GM19324 (cell line): ENCODE measurements around the gene ZNRF3.
A peak's percentile ranks its signal among the peaks of the same experiment; 100 is the strongest.
"Not testable (repeated sequence)": the region's sequence is repeated elsewhere in the genome, so short reads cannot be mapped to it uniquely, and the experiment has no call there.

Source experiments
- ATAC-seq: cut with Tn5 transposase; IDR thresholded peaks from one replicate; pipeline ENCODE4 v1.9.1; 2021; ENCODE audit warnings: mild to moderate bottlenecking, moderate library complexity; ENCODE audit not compliant: unreplicated experiment, low FRiP score

Gene ZNRF3

DNA sequence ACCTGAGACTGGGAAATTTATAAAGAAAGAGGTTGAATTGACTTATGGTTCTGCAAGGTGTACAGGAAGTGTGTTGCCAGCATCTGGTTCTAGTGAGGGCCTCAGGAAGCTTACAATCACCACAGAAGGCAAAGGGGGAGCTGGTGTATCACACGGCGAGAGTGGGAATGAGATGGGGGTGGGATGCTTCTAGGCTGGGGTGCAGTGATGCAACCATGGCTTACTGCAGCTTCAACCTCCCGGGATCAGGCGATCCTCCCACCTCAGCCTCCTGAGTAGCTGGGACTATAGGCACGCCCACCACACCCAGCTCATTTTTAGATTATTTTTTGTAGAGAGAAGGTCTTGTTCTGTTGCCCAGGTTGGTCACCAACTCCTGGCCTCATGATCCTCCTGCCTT is 117.3 kb downstream of the ZNRF3 start:
- no peak for ATAC-seq

- no peak for ATAC-seq
Observed at GRCh38 chr22:29002603-29003002, 119.2 kb downstream of the ZNRF3 start.

- ATAC-seq, result no peak
Observed at GRCh38 chr22:29003552-29003951, 120.2 kb downstream of the ZNRF3 start.

- no peak for ATAC-seq
Observed at GRCh38 chr22:29003975-29004646, 120.7 kb downstream of the ZNRF3 start.

DNA sequence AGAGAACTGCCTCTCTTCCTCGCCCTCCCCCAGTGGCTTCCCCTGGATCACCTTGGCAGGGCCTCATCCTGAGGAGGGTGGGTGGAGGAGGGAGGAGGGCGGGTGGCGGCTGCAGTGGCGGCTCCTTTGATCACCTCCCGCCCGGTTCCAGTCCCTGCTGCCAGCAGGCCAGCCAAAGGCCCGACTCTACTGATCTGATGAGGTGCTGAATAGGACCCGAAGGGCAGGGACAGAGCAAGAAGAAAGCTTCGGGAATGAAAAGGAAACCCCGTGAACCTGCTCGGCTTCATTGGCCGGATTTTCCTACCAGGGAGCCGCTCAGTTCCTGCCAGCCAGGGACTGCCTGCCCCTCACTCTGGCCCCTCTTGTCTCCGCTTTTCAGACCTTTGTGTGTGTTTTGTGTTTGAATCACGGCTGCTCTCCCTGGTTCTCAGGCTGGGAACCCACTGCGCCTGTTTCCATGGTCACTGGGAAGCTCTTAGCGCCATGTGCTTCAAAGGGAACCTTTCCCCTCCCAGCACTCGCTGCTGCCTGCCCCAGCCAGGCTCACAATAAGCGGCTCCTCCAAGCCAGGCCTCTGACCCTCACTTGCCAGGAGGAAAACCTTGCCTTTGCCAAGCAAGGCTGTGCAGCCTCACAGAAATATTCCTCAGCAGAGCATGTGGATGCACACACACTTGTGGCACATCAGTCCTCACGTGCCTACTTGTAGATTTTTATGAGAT is 121.4 kb downstream of the ZNRF3 start:
- ATAC-seq, result no peak

DNA sequence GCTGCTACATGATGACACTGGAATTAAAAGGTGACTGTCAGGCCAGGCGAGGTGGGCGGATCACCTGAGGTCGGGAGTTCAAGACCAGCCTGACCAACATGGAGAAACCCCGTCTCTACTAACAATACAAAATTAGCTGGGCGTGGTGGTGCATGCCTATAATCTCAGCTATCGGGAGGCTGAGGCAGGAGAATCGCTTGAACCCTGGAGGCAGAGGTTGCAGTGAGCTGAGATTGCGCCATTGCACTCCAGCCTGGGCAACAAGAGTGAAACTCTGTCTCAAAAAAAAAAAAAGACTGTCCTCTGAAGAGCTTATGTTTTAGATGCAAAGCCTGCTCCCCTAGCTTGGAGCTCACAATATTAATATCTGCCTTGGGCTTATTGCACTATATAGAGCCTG is 122.4 kb downstream of the ZNRF3 start:
- ATAC-seq, result not testable (repeated sequence)

DNA sequence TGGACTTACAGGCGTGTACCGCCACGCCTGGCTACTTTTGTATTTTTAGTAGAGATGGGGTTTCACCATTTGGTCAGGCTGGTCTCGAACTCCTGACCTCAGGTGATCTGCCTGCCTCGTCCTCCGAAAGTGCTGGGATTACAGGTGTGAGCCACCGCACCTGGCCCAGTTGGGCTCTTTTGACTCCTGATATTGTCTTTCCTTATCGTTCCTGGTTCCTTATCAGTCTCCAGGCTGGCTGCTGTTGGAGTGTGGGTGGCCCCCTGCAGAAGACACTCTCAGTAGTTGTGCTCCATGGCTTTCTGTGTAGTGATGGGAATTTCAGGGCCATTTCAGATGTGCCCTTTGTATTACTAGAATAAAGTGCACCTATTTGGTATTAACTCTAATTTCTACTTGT is 123.0 kb downstream of the ZNRF3 start:
- ATAC-seq, result no peak

DNA sequence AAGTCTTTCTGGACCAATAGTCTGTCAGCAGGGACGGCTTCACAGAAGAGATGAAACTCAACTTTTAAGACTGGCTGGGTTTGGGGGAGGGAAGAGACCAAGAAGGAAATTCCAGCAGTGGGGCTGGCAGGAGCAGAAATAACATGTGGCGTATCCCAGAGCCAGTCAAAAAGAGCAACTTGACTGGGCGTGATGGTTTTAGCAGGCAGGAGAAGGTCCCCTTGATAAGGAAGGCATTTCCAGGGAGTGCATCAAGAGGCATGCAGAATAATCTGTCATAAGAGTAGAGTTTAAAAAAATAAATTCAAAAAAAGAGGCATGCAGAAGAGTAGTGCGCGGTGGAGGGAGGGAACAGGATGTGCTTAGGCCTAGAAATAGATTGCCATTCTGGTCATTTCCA is 125.8 kb downstream of the ZNRF3 start:
- no peak for ATAC-seq

DNA sequence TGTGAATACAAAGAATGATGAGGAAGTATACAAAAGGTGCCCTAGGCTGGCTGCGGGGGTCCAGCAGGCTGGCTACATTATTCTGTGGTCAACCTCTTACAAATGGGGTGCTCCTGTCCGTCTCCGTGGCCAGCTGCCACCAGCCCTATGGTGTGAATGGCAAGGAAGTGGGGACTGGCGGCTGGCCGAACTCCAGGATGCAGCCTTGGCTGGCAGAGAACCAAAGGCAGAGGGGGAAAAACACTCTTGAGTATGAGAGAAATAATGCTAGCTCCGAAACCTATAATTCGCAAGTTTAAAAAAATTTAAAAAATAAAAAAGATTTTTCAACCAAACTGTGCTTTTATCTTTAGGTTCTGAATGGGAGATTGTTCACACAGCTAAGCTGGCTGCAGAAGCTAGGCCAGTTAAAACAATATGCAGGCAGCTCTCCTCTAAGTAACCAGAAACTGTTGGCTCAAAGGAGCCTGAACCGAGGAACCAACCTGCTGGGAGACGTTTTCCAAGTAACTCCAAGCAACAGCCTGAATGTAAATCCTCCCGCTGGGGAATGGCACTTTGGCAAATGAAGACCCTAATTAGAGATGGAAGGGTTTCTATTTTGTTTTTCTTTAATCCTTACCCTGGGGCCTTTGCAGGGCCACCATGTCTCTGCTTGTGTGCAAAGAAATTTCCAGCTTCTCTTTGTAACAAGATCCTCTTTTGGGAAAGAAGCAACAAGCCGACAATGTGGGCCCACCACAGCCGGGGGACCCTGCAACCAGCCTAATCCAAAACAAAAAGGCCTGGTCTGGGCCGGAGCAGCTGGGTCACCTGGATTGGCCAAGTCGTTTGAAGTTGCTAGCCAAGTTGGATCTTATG is 128.1 kb downstream of the ZNRF3 start:
- ATAC-seq, result no peak

DNA sequence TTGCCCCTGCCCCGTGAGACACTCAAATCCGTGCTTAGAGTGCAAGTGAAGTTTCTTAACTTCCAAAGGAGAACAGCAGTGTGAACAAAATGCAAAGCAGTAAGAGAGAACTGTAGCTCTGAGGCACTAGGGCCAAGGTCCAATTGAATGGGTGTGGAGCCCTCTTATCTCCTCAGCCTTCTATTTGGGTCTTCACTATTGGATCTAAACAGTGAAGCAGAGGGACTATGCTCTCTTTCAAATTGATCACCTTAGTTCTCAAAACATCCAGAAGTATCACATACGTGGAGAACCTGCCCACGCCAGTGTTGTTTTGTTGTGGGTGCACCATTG is 128.7 kb downstream of the ZNRF3 start:
- no peak for ATAC-seq

- no peak for ATAC-seq
Observed at GRCh38 chr22:29012952-29013351, 129.6 kb downstream of the ZNRF3 start.

DNA sequence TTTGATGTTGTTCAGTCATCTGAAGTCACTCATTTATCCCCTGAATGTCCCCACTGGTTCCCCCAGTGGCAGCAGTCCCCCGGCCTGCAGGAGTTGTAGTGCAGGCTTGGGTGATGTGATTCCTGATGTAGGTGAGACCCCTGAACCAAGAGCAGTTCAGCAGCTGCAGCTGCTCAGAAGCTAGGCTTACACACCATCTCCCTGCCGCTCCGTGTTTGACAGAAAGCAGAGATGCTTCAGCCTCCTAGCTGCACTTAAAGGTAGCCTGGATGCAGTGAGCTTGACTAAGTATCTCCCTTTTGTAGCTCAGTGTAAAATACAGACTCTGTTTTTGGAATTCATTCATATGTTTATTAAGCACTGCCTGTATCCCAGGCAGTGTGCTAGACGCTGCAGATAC is 130.9 kb downstream of the ZNRF3 start:
- no peak for ATAC-seq

DNA sequence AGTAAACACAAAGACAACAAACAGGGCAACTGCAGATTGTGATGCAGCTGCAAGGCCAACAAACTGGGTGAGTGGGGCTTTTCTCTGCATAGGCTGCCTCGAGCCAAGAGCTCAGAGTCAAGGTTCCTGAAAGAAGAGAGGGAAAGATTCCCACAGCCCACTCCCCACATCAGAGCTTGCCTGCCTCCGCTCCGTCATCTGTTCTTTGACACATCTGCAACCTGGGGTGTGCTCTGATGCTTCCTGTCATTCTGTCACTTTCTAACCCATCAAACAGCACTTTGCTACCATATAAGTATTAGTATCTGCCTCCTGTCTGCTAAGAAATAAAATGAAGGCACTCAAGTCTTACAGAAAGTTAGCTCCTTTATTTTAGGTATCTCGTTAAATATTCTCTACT is 131.4 kb downstream of the ZNRF3 start:
- ATAC-seq, result no peak

GRCh38 chr22:29016067-29016938 is 132.9 kb downstream of the ZNRF3 start:
- ATAC-seq, result peak; percentile 45

GRCh38 chr22:29018293-29019189 is 135.2 kb downstream of the ZNRF3 start:
- ATAC-seq, result no peak

DNA sequence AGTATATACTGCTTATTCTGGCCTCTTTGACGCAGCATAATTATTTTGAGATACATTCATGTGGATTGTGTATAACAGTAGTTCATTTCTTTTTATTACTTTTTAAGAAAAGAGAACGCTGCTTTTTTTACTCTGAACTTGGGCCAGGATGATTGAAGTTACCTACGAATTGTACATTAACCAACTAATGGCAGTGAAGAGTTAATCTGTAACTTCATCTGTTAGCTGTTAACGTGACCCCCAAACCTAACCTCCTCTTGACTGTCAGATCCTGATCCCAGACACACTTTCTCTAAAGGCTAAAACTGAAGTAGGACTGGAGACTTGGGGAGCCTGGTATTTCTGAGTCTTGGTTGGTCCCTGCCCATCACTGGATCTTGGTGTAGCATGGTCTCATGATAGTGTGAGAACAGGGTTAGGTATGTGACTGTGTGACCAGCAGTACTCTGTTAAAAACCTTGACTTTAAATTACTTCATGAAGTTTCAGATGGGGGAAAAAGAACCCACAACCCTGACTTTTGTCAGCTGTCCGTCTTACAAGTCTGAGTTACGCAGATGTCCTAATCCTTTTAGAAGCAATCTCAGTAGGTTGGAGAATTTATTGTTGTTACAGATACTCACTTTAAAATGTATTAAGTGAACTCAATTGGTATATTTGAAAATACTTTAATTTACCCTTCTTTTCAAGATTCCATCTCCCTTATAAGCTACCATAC is 138.9 kb downstream of the ZNRF3 start:
- no peak for ATAC-seq

GRCh38 chr22:29023172-29023796 is 139.9 kb downstream of the ZNRF3 start:
- ATAC-seq, result no peak

DNA sequence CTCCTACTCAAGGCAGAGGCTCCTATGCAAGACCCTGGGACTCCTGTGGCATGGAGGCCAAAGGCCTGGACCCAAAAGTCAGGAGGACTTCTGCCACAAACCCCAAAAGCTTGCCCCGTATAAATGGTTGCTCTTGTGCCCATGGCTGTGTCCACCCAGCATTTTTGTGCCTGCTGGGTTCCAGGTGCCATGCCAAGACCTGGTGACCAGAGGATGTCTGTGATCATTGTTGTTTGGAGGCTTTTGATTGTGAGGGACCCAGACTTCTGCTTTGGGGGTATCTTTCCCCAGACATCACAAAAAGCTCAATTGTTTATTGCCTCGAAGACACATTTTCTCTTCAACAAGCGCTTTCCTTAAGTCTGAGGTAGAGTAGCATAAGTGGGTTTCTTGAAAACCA is 143.2 kb downstream of the ZNRF3 start:
- no peak for ATAC-seq
